ENCODE measurements around the gene PDE4C. TPM values are rescaled to one million over a fixed set of nuclear protein-coding genes. Genes with fewer than 3 reads are reported as not detected.
A peak's percentile ranks its signal among the peaks of the same experiment; 100 is the strongest.

Gene PDE4C
- total and polyA plus RNA-seq, 12 donors = 0.30 to 6.3 (median 1.1) TPM

DNA sequence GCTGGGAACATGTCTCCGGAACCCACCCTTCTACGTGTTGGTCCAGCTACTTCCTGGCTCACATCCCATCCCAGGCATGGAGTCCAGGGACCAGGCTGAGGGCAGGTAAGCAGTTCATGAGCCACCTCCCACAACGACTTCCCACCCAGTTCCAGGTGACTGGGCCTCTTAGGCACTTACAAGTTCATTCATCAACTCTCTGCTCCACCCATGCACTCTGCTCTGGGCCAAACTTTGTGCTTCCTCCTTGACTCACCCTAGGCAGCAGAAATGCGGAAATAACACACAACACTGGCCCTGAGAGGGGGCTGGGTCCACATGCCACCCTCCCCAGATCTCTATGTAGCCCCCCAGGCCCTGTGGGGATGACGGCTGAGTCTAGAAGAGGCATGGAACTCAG lies 27.5 kb upstream of the PDE4C start:
- intact Hi-C loops (cut with DNase I) = loop anchor here (2.0 to 10.0 kb wide), 8 partner anchors 41 to 246 kb away; partner anchors contain the start of genes MPV17L2 (in 2 of the 10) and ARRDC2 (in 1 of the 10)
- 51 to 61% methylated on average over 5 of the region's 5 CpGs for WGBS, 2 donors
- peaks cover 0 to 10% (median 0%) of the 10 kb centered on the region in 9 donors for H3K4me1 ChIP-seq
- no peak overlapping the region for H3K27ac ChIP-seq
- peaks cover 0 to 11% (median 0%) of the 10 kb centered on the region in 9 donors for H3K36me3 ChIP-seq
- H3K4me3 ChIP-seq = no peak overlapping the region
- H3K9me3 ChIP-seq = peaks cover 0 to 10% (median 0%) of the 10 kb centered on the region in 11 donors
- ATAC-seq (peak in 1 of 8 donors; percentile 39), DNase-seq (no peak)
- TF ChIP-seq, protein P1, sequence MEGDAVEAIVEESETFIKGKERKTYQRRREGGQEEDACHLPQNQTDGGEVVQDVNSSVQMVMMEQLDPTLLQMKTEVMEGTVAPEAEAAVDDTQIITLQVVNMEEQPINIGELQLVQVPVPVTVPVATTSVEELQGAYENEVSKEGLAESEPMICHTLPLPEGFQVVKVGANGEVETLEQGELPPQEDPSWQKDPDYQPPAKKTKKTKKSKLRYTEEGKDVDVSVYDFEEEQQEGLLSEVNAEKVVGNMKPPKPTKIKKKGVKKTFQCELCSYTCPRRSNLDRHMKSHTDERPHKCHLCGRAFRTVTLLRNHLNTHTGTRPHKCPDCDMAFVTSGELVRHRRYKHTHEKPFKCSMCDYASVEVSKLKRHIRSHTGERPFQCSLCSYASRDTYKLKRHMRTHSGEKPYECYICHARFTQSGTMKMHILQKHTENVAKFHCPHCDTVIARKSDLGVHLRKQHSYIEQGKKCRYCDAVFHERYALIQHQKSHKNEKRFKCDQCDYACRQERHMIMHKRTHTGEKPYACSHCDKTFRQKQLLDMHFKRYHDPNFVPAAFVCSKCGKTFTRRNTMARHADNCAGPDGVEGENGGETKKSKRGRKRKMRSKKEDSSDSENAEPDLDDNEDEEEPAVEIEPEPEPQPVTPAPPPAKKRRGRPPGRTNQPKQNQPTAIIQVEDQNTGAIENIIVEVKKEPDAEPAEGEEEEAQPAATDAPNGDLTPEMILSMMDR (IDR thresholded peaks at IDR 0.05) = no peak
- H3K27me3 ChIP-seq = peaks cover 0 to 16% (median 10%) of the 10 kb centered on the region in 7 donors

DNA sequence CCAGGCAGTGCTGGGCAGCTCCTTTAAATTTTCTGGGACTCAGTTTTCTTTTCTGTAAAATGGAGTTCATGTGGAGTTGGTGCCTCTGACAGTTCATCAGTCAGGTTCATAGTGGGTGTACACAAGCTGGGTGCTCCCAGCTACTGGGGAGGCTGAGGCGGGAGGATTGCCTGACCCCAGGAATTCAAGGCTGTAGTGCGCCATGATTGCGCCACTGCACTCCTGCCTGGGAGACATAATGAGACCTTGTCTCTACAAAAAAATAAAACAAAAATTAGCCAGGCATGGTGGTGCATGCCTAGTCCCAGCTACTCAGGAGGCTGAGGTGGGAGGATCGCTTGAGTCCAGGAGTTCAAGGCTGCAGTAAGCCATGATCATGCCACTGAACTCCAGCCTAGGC lies 26.9 kb upstream of the PDE4C start:
- Histone ChIP-seq H3K27ac (no peak overlapping the region), H3K9me3 (peaks cover 0 to 10% (median 0%) of the 10 kb centered on the region in 11 donors), H3K36me3 (peaks cover 0 to 11% (median 0%) of the 10 kb centered on the region in 9 donors), H3K27me3 (peaks cover 0 to 16% (median 10%) of the 10 kb centered on the region in 7 donors), H3K4me3 (no peak overlapping the region), H3K4me1 (peaks cover 0 to 10% (median 0%) of the 10 kb centered on the region in 9 donors)
- 84 to 92% methylated on average over 4 of the region's 4 CpGs for WGBS, 2 donors
- no peak for DNase-seq
- no peak for ATAC-seq
- TF ChIP-seq, protein P1 (IDR thresholded peaks at IDR 0.05) = no peak
- intact Hi-C loops (cut with DNase I) = loop anchor here (2.0 to 10.0 kb wide), 8 partner anchors 41 to 246 kb away; partner anchors contain the start of genes MPV17L2 (in 2 of the 10) and ARRDC2 (in 1 of the 10)

DNA sequence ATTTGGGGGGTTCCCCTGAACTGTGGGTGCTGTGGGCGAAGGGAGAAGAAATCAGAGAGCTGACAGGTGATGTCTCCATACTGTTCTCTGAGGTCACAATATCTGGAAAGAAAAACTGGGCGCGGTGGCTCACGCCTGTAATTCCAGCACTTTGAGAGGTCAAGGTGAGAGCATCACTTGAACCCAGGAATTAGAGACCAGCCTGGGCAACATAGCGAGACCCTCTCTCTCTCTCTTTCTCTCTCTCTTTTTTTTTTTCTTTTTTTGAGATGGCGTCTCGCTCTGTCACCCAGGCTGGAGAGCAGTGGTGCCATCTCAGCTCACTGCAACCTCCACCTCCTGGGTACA lies 26.1 kb upstream of the PDE4C start:
- 81 to 82% methylated on average over 7 of the region's 7 CpGs for WGBS, 2 donors
- ATAC-seq = no peak

DNA sequence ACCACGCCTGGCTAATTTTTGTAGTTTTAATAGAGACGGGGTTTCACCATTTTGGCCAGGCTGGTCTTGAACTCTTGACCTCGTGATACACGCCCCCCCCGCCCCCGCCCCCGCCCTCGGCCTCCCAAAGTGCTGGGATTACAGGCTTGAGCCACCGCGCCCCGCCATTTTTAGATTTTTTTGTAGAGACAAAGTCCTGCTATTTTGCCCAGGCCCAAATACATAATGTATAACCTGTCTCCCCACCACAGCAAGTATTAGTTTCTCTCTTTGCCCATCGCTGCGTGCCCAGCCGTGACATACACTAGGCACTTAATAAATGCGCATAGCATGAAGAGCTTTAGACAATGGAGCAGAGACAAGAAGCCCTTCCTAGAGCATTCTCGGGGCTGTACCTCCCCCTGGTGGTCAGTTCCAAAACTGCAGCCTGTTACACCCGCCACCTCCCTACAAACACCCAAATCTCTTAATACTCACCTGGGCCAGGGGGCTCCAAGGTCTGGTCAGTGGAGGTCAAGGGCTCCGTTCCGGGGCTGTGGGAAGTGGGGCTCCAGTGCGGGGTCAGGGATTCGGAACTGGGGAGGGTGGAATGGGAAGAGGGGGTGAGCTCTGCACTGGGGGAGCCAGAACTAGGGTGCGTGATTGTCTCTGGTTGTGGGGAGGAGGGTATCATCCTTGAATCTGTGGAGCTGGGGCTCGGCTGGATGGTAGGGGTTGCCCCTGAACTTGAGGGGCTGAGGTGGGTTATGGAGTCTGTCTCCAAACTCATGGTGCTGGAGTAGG lies 25.5 kb upstream of the PDE4C start:
- H3K36me3 ChIP-seq = peaks cover 0 to under 1% (median 0%) of the 10 kb centered on the region in 9 donors
- DNase-seq (peak; percentile 69 to 71), ATAC-seq (peak; percentile 58 to 81 (median 72))
- H3K4me1 ChIP-seq = peaks cover 0 to 10% (median 0%) of the 10 kb centered on the region in 9 donors
- intact Hi-C loops (cut with DNase I) = loop anchor here (1.0 to 10.0 kb wide), 12 partner anchors 39 to 244 kb away; partner anchors contain the start of genes MPV17L2 (in 2 of the 10), ARRDC2 (in 1 of the 10) and RAB3A (in 1 of the 10)
- peaks cover 0 to 16% (median 10%) of the 10 kb centered on the region in 7 donors for H3K27me3 ChIP-seq
- no peak overlapping the region for H3K4me3 ChIP-seq
- TF ChIP-seq, protein P1 (IDR thresholded peaks at IDR 0.05) = peak; percentile 89 to 94 (median 92)
- H3K27ac ChIP-seq = no peak overlapping the region
- WGBS, 2 donors = 20 to 24% methylated on average over 23 of the region's 23 CpGs
- H3K9me3 ChIP-seq = peaks cover 0 to 10% (median 0%) of the 10 kb centered on the region in 11 donors

More for the DNA sequence above, 26.1 kb upstream of the PDE4C start:
- Histone ChIP-seq H3K36me3 (peaks cover 0 to 6% (median 0%) of the 10 kb centered on the region in 9 donors), H3K4me1 (peaks cover 0 to 10% (median 0%) of the 10 kb centered on the region in 9 donors), H3K27ac (no peak overlapping the region), H3K9me3 (peaks cover 0 to 10% (median 0%) of the 10 kb centered on the region in 11 donors), H3K27me3 (peaks cover 0 to 16% (median 10%) of the 10 kb centered on the region in 7 donors), H3K4me3 (no peak overlapping the region)
- no peak for DNase-seq
- intact Hi-C loops (cut with DNase I) = loop anchor here (1.0 to 10.0 kb wide), 10 partner anchors 40 to 245 kb away; partner anchors contain the start of genes MPV17L2 (in 2 of the 10) and ARRDC2 (in 1 of the 10)
- TF ChIP-seq, protein P1 (IDR thresholded peaks at IDR 0.05) = no peak
